ENCODE data around the gene LRRC39.
"Not testable (repeated sequence)": the region's sequence is repeated elsewhere in the genome, so short reads cannot be mapped to it uniquely, and the experiment has no call there.

Gene LRRC39

DNA sequence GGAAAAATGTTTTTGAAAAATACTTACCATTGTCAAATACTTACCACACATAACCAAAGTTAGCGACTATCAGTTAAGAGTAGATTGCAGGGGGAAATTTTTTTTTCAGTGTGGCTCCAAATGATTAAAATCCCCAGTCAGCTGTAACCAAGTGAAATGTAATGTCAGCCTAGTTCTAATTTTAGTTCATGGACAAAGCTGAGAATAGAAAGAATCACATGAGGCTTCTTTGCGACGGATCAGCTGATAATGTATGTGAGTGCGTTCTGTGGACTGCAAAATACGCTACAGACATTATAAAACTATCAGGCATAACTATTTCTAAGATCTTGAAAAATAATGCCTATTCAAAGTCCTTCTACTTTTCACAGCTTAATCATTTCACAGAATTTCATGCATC, at the start of gene LRRC39:
Gene LRRC39 (minus strand): TSS at position 166 of the 400 bp plus-strand sequence. CDS start 9,740 bp downstream, outside the sequence.
- no peak for DNase-seq
- Mint-ChIP-seq H3K4me1 (no peaks in the 10 kb centered on the region), H3K9me3 (no peaks in the 10 kb centered on the region), H3K27me3 (no peaks in the 10 kb centered on the region), H3K27ac (no peak within 1 kb of the TSS), H3K4me3 (no peak within 1 kb of the TSS), H3K36me3 (peaks cover 6 to 8% of the 10 kb centered on the region in 2 donors)
- no peak for ATAC-seq (replicated peaks)

DNA sequence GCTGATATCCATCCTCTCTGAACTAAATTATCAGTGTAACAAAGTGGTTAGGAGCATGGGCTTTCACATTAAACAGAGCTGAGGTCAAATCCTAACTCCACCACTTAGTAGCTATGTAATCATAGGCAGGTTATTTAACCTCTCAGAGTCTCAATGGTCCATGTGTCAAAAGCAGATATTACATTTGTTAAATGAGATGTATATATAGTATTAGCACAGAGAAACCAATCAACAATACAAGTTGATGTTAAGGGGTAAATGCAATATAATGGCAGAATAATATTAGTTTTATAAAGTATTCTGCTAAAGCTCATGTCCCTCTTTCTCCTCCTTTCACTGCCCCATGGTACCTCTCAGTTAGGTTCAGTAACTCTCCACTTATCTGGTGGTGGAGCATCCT, 44.4 kb upstream of the LRRC39 start:
- H3K36me3 Mint-ChIP-seq, result peaks cover 11 to 26% of the 10 kb centered on the region in 2 donors
- H3K9me3 Mint-ChIP-seq, result no peaks in the 10 kb centered on the region
- no peak for DNase-seq
- H3K27me3 Mint-ChIP-seq, result no peaks in the 10 kb centered on the region
- no peak overlapping the region for H3K27ac Mint-ChIP-seq
- H3K4me3 Mint-ChIP-seq, result no peak overlapping the region
- H3K4me1 Mint-ChIP-seq, result no peaks in the 10 kb centered on the region
- ATAC-seq (replicated peaks), result no peak

DNA sequence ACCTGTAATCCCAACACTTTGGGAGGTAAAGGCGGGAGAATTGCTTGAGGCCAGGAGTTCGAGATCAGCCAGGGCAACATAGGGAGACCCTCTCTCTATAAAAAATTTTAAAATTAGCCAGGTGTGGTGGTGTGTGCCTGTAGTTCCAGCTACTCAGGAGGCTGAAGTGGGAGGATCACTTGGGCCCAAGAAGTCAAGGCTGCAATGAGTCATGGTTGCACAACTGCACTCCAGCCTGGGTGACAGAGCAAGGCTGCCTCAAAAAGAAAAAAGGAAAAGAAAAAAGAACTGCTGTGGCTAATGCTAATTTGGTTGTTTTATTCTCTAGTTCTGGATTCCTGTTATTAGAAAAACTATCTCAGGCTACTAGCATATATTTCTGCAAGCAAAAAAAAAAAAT, 41.8 kb upstream of the LRRC39 start:
- Mint-ChIP-seq H3K27ac (no peak overlapping the region), H3K4me3 (no peak overlapping the region), H3K27me3 (no peaks in the 10 kb centered on the region), H3K4me1 (no peaks in the 10 kb centered on the region), H3K9me3 (no peaks in the 10 kb centered on the region), H3K36me3 (peaks cover 12 to 25% of the 10 kb centered on the region in 2 donors)
- no peak for ATAC-seq (replicated peaks)
- DNase-seq, result no peak

DNA sequence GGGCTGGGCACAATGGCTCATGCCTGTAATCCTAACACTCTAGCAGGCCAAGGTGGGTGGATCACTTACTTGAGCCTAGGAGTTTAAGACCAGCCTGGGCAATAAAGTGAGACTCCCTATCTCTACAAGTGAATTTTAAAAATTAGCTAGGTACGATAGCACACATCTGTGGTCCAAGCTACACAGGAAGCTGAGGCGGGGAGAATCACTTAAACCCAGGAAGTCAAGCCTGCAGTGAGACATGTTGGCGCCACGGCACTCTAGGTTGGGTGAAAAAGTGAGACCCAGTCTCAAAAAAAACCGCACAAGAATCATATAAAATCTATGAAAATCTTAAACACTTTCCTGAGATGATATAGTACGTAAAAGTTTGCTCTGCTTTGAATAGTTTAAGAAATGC, 41.4 kb upstream of the LRRC39 start:
- Mint-ChIP-seq H3K27me3 (no peaks in the 10 kb centered on the region), H3K27ac (no peak overlapping the region), H3K9me3 (no peaks in the 10 kb centered on the region), H3K36me3 (peaks cover 12 to 26% of the 10 kb centered on the region in 2 donors), H3K4me3 (no peak overlapping the region), H3K4me1 (no peaks in the 10 kb centered on the region)
- DNase-seq (no peak), ATAC-seq (replicated peaks) (no peak)

DNA sequence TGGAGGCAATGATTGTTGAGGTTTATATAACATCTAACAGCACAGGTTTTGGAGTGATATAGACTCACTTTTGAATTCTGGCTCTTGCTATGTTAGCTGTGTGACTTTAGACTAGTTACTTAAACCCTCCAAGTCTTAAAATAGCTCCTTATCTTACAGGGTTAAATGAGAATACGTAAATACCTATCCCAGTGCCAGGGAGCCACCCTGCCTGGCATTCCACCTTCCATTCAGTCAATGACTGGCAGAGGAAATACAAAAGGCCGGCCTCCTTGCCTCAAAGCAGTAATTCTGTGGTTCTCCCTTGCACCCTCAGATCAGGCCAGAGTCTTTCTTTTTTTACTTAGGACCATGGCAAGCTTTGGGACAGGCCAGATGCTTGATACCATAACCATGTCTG, 39.8 kb upstream of the LRRC39 start:
- H3K27ac Mint-ChIP-seq, result no peak overlapping the region
- H3K4me3 Mint-ChIP-seq, result no peak overlapping the region
- ATAC-seq (replicated peaks) (no peak), DNase-seq (no peak)
- H3K9me3 Mint-ChIP-seq, result no peaks in the 10 kb centered on the region
- no peaks in the 10 kb centered on the region for H3K4me1 Mint-ChIP-seq
- H3K27me3 Mint-ChIP-seq, result no peaks in the 10 kb centered on the region
- H3K36me3 Mint-ChIP-seq, result peaks cover 17 to 28% of the 10 kb centered on the region in 2 donors

DNA sequence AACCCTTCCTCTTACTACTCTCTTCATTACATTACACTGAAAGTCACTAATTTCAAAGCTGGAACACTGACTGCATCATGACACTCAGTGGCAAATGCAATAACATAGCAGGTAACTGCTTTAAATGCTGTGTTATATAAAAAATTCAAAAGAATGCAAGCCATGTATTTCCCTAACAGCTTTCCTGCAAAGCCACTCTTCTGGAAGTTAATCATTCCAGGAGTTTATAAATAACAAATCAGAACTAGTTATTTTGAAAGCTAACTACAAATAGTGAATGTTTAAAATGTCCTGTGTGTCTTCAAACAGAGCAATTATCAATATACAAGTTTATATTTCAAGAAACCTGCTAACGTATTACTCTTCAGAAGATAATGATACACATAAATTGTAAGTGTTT, 37.0 kb upstream of the LRRC39 start:
- Mint-ChIP-seq H3K27me3 (no peaks in the 10 kb centered on the region), H3K4me3 (no peak overlapping the region), H3K4me1 (no peaks in the 10 kb centered on the region), H3K27ac (no peak overlapping the region), H3K9me3 (no peaks in the 10 kb centered on the region), H3K36me3 (peaks cover 24 to 39% of the 10 kb centered on the region in 2 donors)
- no peak for ATAC-seq (replicated peaks)
- no peak for DNase-seq

DNA sequence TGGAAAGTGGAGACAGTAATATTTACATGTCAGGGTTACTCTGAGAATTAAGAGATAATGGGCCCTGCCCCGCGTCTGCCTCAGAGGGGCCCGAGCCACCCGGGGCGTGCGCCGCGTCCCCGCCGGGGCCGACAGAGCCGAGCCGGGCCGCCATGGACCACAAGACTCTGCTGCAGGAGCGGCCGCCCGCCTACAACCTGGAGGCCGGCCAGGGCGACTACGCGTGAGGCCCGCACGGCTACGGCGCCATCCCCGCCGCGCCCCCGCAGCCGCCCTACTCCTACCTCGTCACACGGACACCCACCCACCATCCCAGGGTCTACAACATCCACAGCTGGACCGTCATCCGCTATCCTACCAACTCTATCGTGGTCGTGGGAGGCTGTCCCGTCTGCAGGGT, 35.1 kb upstream of the LRRC39 start:
- peaks cover 25 to 33% of the 10 kb centered on the region in 2 donors for H3K36me3 Mint-ChIP-seq
- no peak overlapping the region for H3K4me3 Mint-ChIP-seq
- DNase-seq (no peak), ATAC-seq (replicated peaks) (no peak)
- no peaks in the 10 kb centered on the region for H3K27me3 Mint-ChIP-seq
- no peaks in the 10 kb centered on the region for H3K9me3 Mint-ChIP-seq
- H3K27ac Mint-ChIP-seq, result no peak overlapping the region
- no peaks in the 10 kb centered on the region for H3K4me1 Mint-ChIP-seq

DNA sequence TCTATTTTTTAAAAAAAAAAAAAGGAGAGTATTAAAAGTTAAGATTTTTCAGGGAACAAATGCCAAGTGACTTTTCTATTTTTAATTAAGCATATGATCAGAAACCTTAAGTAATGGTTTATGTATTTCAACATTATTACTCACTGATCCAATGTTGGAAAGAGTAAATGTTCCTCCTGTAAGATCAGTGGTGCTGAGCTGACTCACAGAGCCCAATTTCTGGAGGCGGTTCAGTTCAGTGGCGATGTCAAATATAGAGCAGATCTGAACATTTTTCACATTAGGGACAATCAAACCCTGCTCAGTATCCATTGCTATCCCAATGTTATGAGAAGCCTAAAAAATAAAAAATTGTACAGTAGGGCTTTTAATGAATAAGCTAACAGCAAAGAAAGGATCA, 28.2 kb upstream of the LRRC39 start:
- Mint-ChIP-seq H3K9me3 (peaks cover 10 to 16% of the 10 kb centered on the region in 2 donors), H3K27ac (no peak overlapping the region), H3K36me3 (peaks cover 52 to 55% of the 10 kb centered on the region in 2 donors), H3K4me1 (no peaks in the 10 kb centered on the region), H3K4me3 (no peak overlapping the region), H3K27me3 (no peaks in the 10 kb centered on the region)
- DNase-seq, result no peak
- no peak for ATAC-seq (replicated peaks)

DNA sequence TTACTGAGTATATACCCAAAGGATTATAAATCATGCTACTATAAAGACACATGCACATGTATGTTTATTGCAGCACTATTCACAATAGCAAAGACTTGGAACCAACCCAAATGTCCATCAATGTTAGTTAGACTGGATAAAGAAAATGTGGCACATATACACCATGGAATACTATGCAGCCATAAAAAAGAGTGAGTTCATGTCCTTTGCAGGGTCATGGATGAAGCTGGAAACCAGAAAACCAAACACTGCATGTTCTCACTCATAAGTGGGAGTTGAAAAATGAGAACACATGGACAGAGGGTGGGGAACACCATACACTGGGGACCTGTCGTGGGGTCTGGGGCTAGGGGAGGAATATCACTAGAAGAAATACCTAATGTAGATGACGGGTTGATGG, 27.5 kb upstream of the LRRC39 start:
- Mint-ChIP-seq H3K9me3 (peaks cover 10 to 18% of the 10 kb centered on the region in 2 donors), H3K36me3 (peaks cover 57 to 59% of the 10 kb centered on the region in 2 donors)
- not testable (repeated sequence) for H3K4me3 Mint-ChIP-seq; DNase-seq; H3K4me1 Mint-ChIP-seq; ATAC-seq (replicated peaks); H3K27ac Mint-ChIP-seq; H3K27me3 Mint-ChIP-seq

DNA sequence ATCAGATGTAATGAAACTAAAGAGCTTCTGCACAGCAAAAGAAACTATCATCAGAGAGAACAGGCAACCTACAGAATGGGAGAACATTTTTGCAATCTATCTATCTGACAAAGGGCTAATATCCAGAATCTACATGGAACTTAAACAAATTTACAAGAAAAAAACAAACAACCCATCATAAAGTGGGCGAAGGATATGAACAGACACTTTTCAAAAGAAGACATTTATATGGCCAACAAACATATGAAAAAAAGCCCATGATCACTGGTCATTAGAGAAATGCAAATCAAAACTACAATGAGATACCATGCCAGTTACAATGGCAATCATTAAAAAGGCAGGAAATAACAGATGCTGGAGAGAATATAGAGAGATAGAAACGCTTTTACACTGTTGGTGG, 27.0 kb upstream of the LRRC39 start:
- DNase-seq; ATAC-seq (replicated peaks); H3K4me1 Mint-ChIP-seq; H3K4me3 Mint-ChIP-seq; H3K27ac Mint-ChIP-seq; H3K27me3 Mint-ChIP-seq: not testable (repeated sequence)
- Mint-ChIP-seq H3K36me3 (peaks cover 58 to 61% of the 10 kb centered on the region in 2 donors), H3K9me3 (peaks cover 10 to 18% of the 10 kb centered on the region in 2 donors)

DNA sequence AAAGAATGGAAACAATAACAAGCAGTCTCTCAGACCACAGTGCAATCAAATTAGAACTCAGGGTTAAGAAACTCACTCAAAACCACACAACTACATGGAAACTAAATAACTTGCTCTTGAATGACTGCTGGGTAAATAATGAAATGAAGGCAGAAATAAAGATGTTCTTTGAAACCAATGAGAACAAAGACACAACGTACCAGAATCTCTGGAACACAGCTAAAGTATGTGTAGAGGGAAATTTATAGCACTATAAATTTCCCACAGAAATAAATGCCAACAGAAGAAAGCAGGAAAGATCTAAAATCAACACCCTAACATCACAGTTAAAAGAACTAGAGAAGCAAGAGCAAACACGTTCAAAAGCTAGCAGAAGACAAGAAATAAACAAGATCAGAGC, 24.6 kb upstream of the LRRC39 start:
- H3K27ac Mint-ChIP-seq; ATAC-seq (replicated peaks): not testable (repeated sequence)

DNA sequence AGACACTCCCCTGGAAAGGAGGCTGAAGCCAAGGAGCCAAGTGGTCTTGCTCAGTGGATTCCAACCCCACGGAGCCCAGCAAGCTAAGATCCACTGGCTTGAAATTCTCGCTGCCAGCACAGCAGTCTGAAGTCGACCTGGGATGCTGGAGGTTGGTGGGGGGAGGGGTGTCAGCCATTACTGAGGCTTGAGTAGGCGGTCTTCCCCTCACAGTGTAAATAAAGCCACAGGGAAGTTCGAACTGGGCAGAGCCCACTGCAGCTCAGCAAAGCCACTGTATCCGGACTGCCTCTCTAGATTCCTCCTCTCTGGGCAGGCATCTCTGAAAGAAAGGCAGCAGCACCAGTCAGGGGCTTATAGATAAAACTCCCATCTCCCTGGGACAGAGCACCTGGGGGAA, 22.0 kb upstream of the LRRC39 start:
- not testable (repeated sequence) for H3K4me1 Mint-ChIP-seq; DNase-seq; H3K4me3 Mint-ChIP-seq; H3K27me3 Mint-ChIP-seq; H3K27ac Mint-ChIP-seq; ATAC-seq (replicated peaks)
- peaks cover 69 to 75% of the 10 kb centered on the region in 2 donors for H3K36me3 Mint-ChIP-seq
- peaks cover 4 to 14% of the 10 kb centered on the region in 2 donors for H3K9me3 Mint-ChIP-seq

More for the DNA sequence above, 24.6 kb upstream of the LRRC39 start:
- DNase-seq, H3K4me3 Mint-ChIP-seq, H3K27me3 Mint-ChIP-seq, H3K4me1 Mint-ChIP-seq: not testable (repeated sequence)
- H3K36me3 Mint-ChIP-seq, result peaks cover 68 to 69% of the 10 kb centered on the region in 2 donors
- H3K9me3 Mint-ChIP-seq, result peaks cover 10 to 18% of the 10 kb centered on the region in 2 donors

DNA sequence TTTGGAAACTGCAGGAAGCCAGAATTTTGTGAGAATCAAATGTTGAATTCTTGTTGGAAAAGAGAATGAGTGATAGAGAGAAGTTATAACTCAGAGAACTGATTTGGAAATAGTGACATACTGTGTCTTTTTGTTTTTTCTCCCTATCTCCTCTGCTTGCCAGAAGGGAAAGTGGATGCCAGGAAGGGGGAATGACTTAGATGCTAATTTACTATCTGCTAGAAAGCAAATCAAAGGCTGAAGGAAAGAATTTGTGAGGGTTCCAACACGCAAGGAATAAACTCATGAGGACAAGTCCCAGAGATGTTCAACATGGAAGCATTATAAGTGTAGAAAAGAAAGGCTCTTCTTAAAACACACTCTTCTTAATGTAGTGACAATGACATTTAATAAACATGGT, 20.5 kb upstream of the LRRC39 start:
- no peak for ATAC-seq (replicated peaks)
- H3K27ac Mint-ChIP-seq, result no peak overlapping the region
- no peak for DNase-seq
- H3K4me3 Mint-ChIP-seq, result no peak overlapping the region
- H3K36me3 Mint-ChIP-seq, result peaks cover 55 to 64% of the 10 kb centered on the region in 2 donors
- H3K27me3 Mint-ChIP-seq, result no peaks in the 10 kb centered on the region
- H3K4me1 Mint-ChIP-seq, result no peaks in the 10 kb centered on the region
- peaks cover 0 to 8% of the 10 kb centered on the region in 2 donors for H3K9me3 Mint-ChIP-seq

DNA sequence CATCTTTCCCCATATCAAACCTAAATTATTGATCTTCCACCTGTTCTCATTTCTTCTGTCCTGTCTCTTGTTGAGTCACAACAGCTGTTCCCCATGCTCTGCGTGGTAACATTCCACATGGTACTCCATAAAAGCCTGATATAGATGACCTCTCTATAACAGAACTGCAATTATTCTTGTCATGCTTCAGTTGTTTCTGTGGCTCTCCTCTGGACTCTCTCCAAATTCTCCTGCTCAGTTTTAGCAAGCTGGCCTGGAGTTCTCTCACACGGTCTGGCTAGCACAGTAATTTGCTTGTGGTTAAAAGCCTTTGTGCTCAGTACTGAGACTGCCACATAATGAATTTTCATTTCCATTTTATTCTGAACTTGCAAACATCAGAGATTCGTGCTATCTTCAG, 10.6 kb upstream of the LRRC39 start:
- no peak overlapping the region for H3K27ac Mint-ChIP-seq
- peaks cover 9 to 15% of the 10 kb centered on the region in 2 donors for H3K4me1 Mint-ChIP-seq
- ATAC-seq (replicated peaks) (no peak), DNase-seq (no peak)
- H3K36me3 Mint-ChIP-seq, result peaks cover 17 to 18% of the 10 kb centered on the region in 2 donors
- H3K27me3 Mint-ChIP-seq, result no peaks in the 10 kb centered on the region
- H3K9me3 Mint-ChIP-seq, result no peaks in the 10 kb centered on the region
- H3K4me3 Mint-ChIP-seq, result no peak overlapping the region

DNA sequence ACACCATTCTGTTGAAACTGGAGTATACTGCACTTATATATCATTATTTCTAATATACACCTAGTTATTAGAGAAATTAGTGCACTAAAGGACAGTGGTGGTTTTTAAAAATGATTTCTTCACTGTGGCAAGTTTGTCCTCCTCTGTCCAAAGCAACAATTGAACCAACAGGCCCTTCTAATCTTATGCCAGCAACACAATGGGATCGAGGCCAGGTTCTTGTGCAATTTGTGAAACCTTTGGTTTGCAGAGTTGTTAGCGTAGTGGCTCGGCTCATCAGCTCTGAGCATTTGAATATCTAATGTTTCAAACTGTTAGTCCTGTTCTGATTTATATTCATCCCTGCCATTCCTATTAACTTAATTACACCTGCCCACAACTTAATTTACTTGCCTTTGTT, 9.9 kb upstream of the LRRC39 start:
- H3K9me3 Mint-ChIP-seq, result no peaks in the 10 kb centered on the region
- peaks cover 9 to 15% of the 10 kb centered on the region in 2 donors for H3K4me1 Mint-ChIP-seq
- peaks cover 16 to 17% of the 10 kb centered on the region in 2 donors for H3K36me3 Mint-ChIP-seq
- H3K27me3 Mint-ChIP-seq, result no peaks in the 10 kb centered on the region
- no peak overlapping the region for H3K4me3 Mint-ChIP-seq
- no peak overlapping the region for H3K27ac Mint-ChIP-seq
- DNase-seq, result no peak
- no peak for ATAC-seq (replicated peaks)

DNA sequence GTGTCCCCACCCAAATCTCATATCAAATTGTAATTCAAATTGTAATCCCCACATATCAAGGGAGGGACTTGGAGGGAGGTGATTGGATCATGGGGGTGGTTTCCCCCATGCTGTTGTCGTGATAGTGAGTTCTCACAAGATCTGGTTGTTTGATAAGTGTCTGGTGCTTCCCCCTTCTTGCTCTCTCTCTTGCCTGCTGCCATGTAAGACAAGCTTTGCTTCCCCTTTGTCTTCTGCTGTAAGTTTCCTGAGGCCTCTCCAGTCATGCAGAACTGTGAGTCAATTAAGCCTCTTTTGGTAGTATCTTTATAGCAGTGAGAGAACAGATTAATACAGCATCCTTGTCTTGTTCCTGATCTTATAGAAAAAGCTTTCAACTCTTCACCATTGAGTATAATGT, 6.5 kb upstream of the LRRC39 start:
- Mint-ChIP-seq H3K9me3 (no peaks in the 10 kb centered on the region), H3K4me1 (peaks cover 9 to 15% of the 10 kb centered on the region in 2 donors), H3K27me3 (no peaks in the 10 kb centered on the region), H3K36me3 (peaks cover 0 to 5% of the 10 kb centered on the region in 2 donors), H3K4me3 (peak overlapping the region in 1 of 2 donors; percentile 1), H3K27ac (peak overlapping the region; percentile 78)
- peak; percentile 100 for ATAC-seq (replicated peaks)
- peak; percentile 44 for DNase-seq
